Psoas muscle (tissue), 8 donors: ENCODE results near the gene HPX. TPM values are rescaled to one million over a fixed set of nuclear protein-coding genes. Genes with fewer than 3 reads are reported as not detected.

ENCODE experiments used
- ATAC-seq, 4 donors: fragments of 200-7000 bp; cut with Tn5 transposase; one replicate each; pipeline ENCODE4 v1.9.1; 2020; ENCODE audit warnings: moderate library complexity in 3 of 4, mild to moderate bottlenecking in 2 of 4
- DNase-seq, 2 donors: peaks; one replicate each; pipeline ENCODE4 v3.0.0-alpha.2; 2020
- H3K27ac ChIP-seq: fragments of 200-600 bp; one replicate; pipeline ENCODE4 v1.8.0; 2022
- H3K27me3 ChIP-seq, 3 donors: fragments of 200-600 bp in 1 of 3; one replicate each; pipeline versions ENCODE4 v1.6.1 to v1.8.0; 2013 to 2022; ENCODE audit warnings: low read length in 2 of 3, mild to moderate bottlenecking in 2 of 3, moderate library complexity in 1 of 3; ENCODE audit not compliant: insufficient read depth in 3 of 3
- H3K36me3 ChIP-seq, 2 donors: fragments of 200-600 bp in 1 of 2; one replicate each; pipeline versions ENCODE4 v1.6.1 to v1.8.0; 2013 to 2022; ENCODE audit warnings: low read depth in 1 of 2, mild to moderate bottlenecking in 1 of 2, moderate library complexity in 1 of 2; ENCODE audit not compliant: insufficient read depth in 1 of 2
- H3K4me1 ChIP-seq: fragments of 200-600 bp; one replicate; pipeline ENCODE4 v1.8.0; 2022
- H3K4me3 ChIP-seq: fragments of 200-600 bp; one replicate; pipeline ENCODE4 v1.8.0; 2022; ENCODE audit warnings: mild to moderate bottlenecking
- H3K9me3 ChIP-seq: fragments of 200-600 bp; one replicate; pipeline ENCODE4 v1.8.0; 2022
- CTCF ChIP-seq: fragments of 200-600 bp; IDR thresholded peaks from one replicate; pipeline ENCODE4 v1.8.0; 2022; ENCODE audit warnings: antibody characterized with exemption
- WGBS, 3 donors: extraction: QIAGEN DNeasy Blood & Tissue Kit; methylation state at CpG; one replicate each; pipeline versions ENCODE4 v1.1.6 to v1.1.7; 2013; 5-methylcytosine and 5-hydroxymethylcytosine counted together
- intact Hi-C, 2 donors: fragments of 100-400 bp; cut with DNase I; formaldehyde crosslinking; loops; one replicate each; pipeline versions ENCODE4 v1.11.0 to v1.14.2; 2022
- polyA plus RNA-seq, 3 donors: library from polyadenylated mRNA; stranded (reverse); fragments of 200-250 nt; gene quantifications; one replicate each; pipeline ENCODE4 v1.2.3, GENCODE V29; 2013
- total RNA-seq, 4 donors: library from RNA; stranded (reverse); fragmentation: NEBNext Ultra II Directional in 2 of 4; extraction: Animal tissue kit (Norgen Biotek cat#: 25700) in 2 of 4; gene quantifications; one replicate each; pipeline versions ENCODE4 v1.2.1 to v1.2.4, GENCODE V29; 2021 to 2023
- donor health status: healthy with polysubstance abuse.
- donor health status: DM: no; HTN: no; CAD: no; lungs with moderate emphysema.
- donor health status: Bipolar disorder and iron deficiency.
- donor health status: healthy.
- donor health status: DM: yes; HTN: yes; CAD: no.
- donor health status: DM: no; HTN: no; CAD: no.
- donor health status: DM: no; HTN: no; CAD: no.
- donor health status: DM: yes; HTN: yes; CAD: no.

Gene HPX
- total and polyA plus RNA-seq, 7 donors, result 0.04 to 0.75 (median 0.35) TPM; not detected in 1

- H3K4me1 ChIP-seq, result peaks cover 9% of the 10 kb centered on the region
- 0 to 1% (median 0%) methylated on average over 27 to 74 of the region's 75 CpGs for WGBS, 3 donors
- peak; percentile 94 to 98 (median 96) for ATAC-seq
- peak; percentile 77 to 84 for DNase-seq
- H3K36me3 ChIP-seq, result no peaks in the 10 kb centered on the region
- intact Hi-C loops, result loop anchor here in 1 of 2 donors (2.0 kb wide), 1 partner anchor 28 kb away; the partner anchor contains the start of gene SMPD1
- H3K9me3 ChIP-seq, result no peaks in the 10 kb centered on the region
- TF ChIP-seq CTCF, result peak; percentile 18
- peak within 1 kb of the TSS; percentile 89 for H3K27ac ChIP-seq
- H3K4me3 ChIP-seq, result peak within 1 kb of the TSS; percentile 90
- peaks cover 0 to 1% (median 0%) of the 10 kb centered on the region in 3 donors for H3K27me3 ChIP-seq
Observed at GRCh38 chr11:6419009-6419631, 21.7 kb downstream of the HPX start, which contains the start of gene APBB1. TSS of gene APBB1 (minus strand) at chr11:6419094. CDS start at chr11:6411347, 7,747 bp downstream.

GRCh38 chr11:6418557-6419008 is 22.2 kb downstream of the HPX start:
- TF ChIP-seq CTCF, result no peak
- 1 to 3% (median 1%) methylated on average over 19 to 38 of the region's 38 CpGs for WGBS, 3 donors
- peaks cover 9% of the 10 kb centered on the region for H3K4me1 ChIP-seq
- intact Hi-C loops, result loop anchor here in 1 of 2 donors (2.0 kb wide), 1 partner anchor 28 kb away; the partner anchor contains the start of gene SMPD1
- peak overlapping the region; percentile 89 for H3K27ac ChIP-seq
- peaks cover 0 to 1% (median 0%) of the 10 kb centered on the region in 3 donors for H3K27me3 ChIP-seq
- no peaks in the 10 kb centered on the region for H3K36me3 ChIP-seq
- peak overlapping the region; percentile 90 for H3K4me3 ChIP-seq
- ATAC-seq, result peak; percentile 20 to 42 (median 26)
- DNase-seq, result no peak
- no peaks in the 10 kb centered on the region for H3K9me3 ChIP-seq

- WGBS, 3 donors, result 27 to 57% (median 30%) methylated on average over 6 to 7 of the region's 7 CpGs
- no peak for TF ChIP-seq CTCF
- H3K27ac ChIP-seq, result peak overlapping the region; percentile 89
- H3K9me3 ChIP-seq, result no peaks in the 10 kb centered on the region
- intact Hi-C loops, result loop anchor here in 1 of 2 donors (2.0 kb wide), 1 partner anchor 27 kb away; the partner anchor contains the start of gene SMPD1
- H3K4me1 ChIP-seq, result peaks cover 9% of the 10 kb centered on the region
- peak overlapping the region; percentile 90 for H3K4me3 ChIP-seq
- DNase-seq (no peak), ATAC-seq (peak in 2 of 4 donors; percentile 35 to 45)
- peaks cover 0 to 1% (median 0%) of the 10 kb centered on the region in 3 donors for H3K27me3 ChIP-seq
- H3K36me3 ChIP-seq, result no peaks in the 10 kb centered on the region
Observed at GRCh38 chr11:6417907-6418556, 22.8 kb downstream of the HPX start.

GRCh38 chr11:6415797-6416196 is 25.0 kb downstream of the HPX start:
- DNase-seq, result no peak
- H3K4me1 ChIP-seq, result peaks cover 9% of the 10 kb centered on the region
- H3K36me3 ChIP-seq, result peaks cover 0 to 4% of the 10 kb centered on the region in 2 donors
- no peak overlapping the region for H3K27ac ChIP-seq
- intact Hi-C loops, result no loop called here
- no peaks in the 10 kb centered on the region for H3K27me3 ChIP-seq
- TF ChIP-seq CTCF, result no peak
- no peak overlapping the region for H3K4me3 ChIP-seq
- H3K9me3 ChIP-seq, result no peaks in the 10 kb centered on the region
- no peak for ATAC-seq
- WGBS, 3 donors, result 65 to 75% (median 73%) methylated on average over 6 of the region's 6 CpGs
